ENCODE measurements around the gene PLEKHM3. TPM values are rescaled to one million over a fixed set of nuclear protein-coding genes. Genes with fewer than 3 reads are reported as not detected.

PLEKHM3 gene
- total RNA-seq, 1 donor from 2014 or later: 13.3 TPM

GRCh38 chr2:207847098-207847806 is 178.1 kb downstream of the PLEKHM3 start:
- intact Hi-C loops (cut with micrococcal nuclease): no loop called here
- ATAC-seq (no peak), DNase-seq (no peak)

GRCh38 chr2:207845202-207845864 is 180.0 kb downstream of the PLEKHM3 start:
- ATAC-seq: no peak
- intact Hi-C loops (cut with micrococcal nuclease): no loop called here
- DNase-seq: no peak

GRCh38 chr2:207844648-207845047 is 180.7 kb downstream of the PLEKHM3 start:
- ATAC-seq (no peak), DNase-seq (no peak)
- intact Hi-C loops (cut with micrococcal nuclease): no loop called here

GRCh38 chr2:207840101-207840500 is 185.2 kb downstream of the PLEKHM3 start:
- DNase-seq (no peak), ATAC-seq (no peak)
- intact Hi-C loops (cut with micrococcal nuclease): no loop called here

GRCh38 chr2:207839575-207839974 is 185.8 kb downstream of the PLEKHM3 start:
- no peak for DNase-seq
- intact Hi-C loops (cut with micrococcal nuclease): no loop called here
- ATAC-seq: no peak

GRCh38 chr2:207839028-207839427 is 186.3 kb downstream of the PLEKHM3 start:
- intact Hi-C loops (cut with micrococcal nuclease): no loop called here
- DNase-seq (no peak), ATAC-seq (no peak)

- DNase-seq (peak; percentile 51), ATAC-seq (peak; percentile 93)
- intact Hi-C loops (cut with micrococcal nuclease): no loop called here
Measured at GRCh38 chr2:207836521-207837133, 188.7 kb downstream of the PLEKHM3 start.

- DNase-seq (no peak), ATAC-seq (no peak)
- intact Hi-C loops (cut with micrococcal nuclease): no loop called here
Measured at GRCh38 chr2:207835805-207836204, 189.5 kb downstream of the PLEKHM3 start.

- no peak for DNase-seq
- intact Hi-C loops (cut with micrococcal nuclease): no loop called here
- no peak for ATAC-seq
Measured at GRCh38 chr2:207833251-207833751, 192.0 kb downstream of the PLEKHM3 start.

- no peak for DNase-seq
- intact Hi-C loops (cut with micrococcal nuclease): no loop called here
- ATAC-seq: no peak
Measured at GRCh38 chr2:207831584-207832248, 193.6 kb downstream of the PLEKHM3 start.

- DNase-seq (no peak), ATAC-seq (no peak)
- intact Hi-C loops (cut with micrococcal nuclease): no loop called here
Measured at GRCh38 chr2:207830778-207831438, 194.4 kb downstream of the PLEKHM3 start.

- ATAC-seq (no peak), DNase-seq (no peak)
- intact Hi-C loops (cut with micrococcal nuclease): no loop called here
Measured at GRCh38 chr2:207828361-207829057, 196.8 kb downstream of the PLEKHM3 start.

- DNase-seq (no peak), ATAC-seq (peak; percentile 53)
- intact Hi-C loops (cut with micrococcal nuclease): no loop called here
Measured at GRCh38 chr2:207825978-207826377, 199.3 kb downstream of the PLEKHM3 start.

- intact Hi-C loops (cut with micrococcal nuclease): no loop called here
Measured at GRCh38 chr2:207825045-207825954, 200.0 kb downstream of the PLEKHM3 start.

GRCh38 chr2:207823865-207824264 is 201.5 kb downstream of the PLEKHM3 start:
- intact Hi-C loops (cut with micrococcal nuclease): no loop called here
- ATAC-seq (no peak), DNase-seq (no peak)

More at GRCh38 chr2:207825045-207825954, 200.0 kb downstream of the PLEKHM3 start:
- DNase-seq: no peak
- peak; percentile 83 for ATAC-seq

GRCh38 chr2:207819839-207820784 is 205.2 kb downstream of the PLEKHM3 start:
- intact Hi-C loops (cut with micrococcal nuclease): no loop called here
- ATAC-seq: no peak
- DNase-seq: no peak

All from left ventricle myocardium superior (tissue), 1 donor.